ENCODE results near the gene RPL14. TPM values are rescaled to one million over a fixed set of nuclear protein-coding genes. Genes with fewer than 3 reads are reported as not detected.
A peak's percentile ranks its signal among the peaks of the same experiment; 100 is the strongest.

Gene RPL14
- total RNA-seq, 1 donor from 2014 or later: 1,554 TPM

DNA sequence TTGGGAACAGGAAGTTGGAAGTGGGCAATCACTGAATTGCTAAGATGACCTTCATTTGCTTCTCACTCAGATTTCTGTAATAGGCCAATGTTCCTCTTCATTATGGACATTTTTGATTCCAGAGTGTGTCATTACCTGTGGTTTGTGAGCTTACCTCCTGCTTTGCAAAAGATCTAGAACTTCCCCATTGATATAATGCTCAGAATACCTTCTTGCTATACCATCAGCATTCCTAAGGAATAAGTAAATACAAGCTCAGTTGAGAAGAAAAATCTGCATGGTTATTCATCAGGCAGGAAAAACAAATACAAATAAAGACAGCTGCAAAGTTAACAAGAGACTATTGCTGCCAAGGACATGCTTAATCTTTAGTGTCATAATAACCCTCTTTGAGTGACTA is 5.6 kb upstream of the RPL14 start:
- TF ChIP-seq, protein P1, sequence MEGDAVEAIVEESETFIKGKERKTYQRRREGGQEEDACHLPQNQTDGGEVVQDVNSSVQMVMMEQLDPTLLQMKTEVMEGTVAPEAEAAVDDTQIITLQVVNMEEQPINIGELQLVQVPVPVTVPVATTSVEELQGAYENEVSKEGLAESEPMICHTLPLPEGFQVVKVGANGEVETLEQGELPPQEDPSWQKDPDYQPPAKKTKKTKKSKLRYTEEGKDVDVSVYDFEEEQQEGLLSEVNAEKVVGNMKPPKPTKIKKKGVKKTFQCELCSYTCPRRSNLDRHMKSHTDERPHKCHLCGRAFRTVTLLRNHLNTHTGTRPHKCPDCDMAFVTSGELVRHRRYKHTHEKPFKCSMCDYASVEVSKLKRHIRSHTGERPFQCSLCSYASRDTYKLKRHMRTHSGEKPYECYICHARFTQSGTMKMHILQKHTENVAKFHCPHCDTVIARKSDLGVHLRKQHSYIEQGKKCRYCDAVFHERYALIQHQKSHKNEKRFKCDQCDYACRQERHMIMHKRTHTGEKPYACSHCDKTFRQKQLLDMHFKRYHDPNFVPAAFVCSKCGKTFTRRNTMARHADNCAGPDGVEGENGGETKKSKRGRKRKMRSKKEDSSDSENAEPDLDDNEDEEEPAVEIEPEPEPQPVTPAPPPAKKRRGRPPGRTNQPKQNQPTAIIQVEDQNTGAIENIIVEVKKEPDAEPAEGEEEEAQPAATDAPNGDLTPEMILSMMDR (IDR thresholded peaks at IDR 0.05): no peak
- ATAC-seq: no peak
- H3K4me3 ChIP-seq: no peak overlapping the region
- no peaks in the 10 kb centered on the region for H3K9me3 ChIP-seq
- no peak for DNase-seq
- H3K27me3 ChIP-seq: no peaks in the 10 kb centered on the region
- H3K4me1 ChIP-seq: peaks cover 11% of the 10 kb centered on the region
- H3K36me3 ChIP-seq: peaks cover 6% of the 10 kb centered on the region
- H3K27ac ChIP-seq: no peak overlapping the region
- intact Hi-C loops (cut with DNase I): no loop called here

DNA sequence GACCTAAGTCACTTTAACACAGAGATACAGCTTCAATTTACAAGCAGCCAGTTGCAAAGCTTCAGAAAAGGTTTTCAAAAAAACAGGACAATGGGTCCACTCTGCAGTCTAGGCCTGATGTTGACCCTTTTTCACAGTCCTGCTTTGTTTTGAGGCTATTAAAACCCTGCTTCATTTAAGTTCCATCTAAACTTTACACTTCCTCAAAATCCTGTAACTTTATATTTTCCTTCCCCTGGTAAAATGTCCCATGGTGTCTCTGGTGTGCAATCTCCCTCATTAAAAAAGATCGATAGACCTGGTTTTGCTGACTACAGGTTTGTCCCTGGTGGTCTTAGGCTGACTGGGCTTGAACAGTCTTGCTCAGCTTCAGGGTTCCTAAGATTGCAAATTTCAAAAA is 5.1 kb upstream of the RPL14 start:
- Histone ChIP-seq H3K36me3 (peaks cover 6% of the 10 kb centered on the region), H3K4me3 (peak overlapping the region; percentile 69), H3K4me1 (peaks cover 11% of the 10 kb centered on the region), H3K9me3 (no peaks in the 10 kb centered on the region), H3K27me3 (no peaks in the 10 kb centered on the region), H3K27ac (peak overlapping the region; percentile 92)
- intact Hi-C loops (cut with DNase I): no loop called here
- TF ChIP-seq, protein P1 (IDR thresholded peaks at IDR 0.05): no peak
- DNase-seq (no peak), ATAC-seq (no peak)

DNA sequence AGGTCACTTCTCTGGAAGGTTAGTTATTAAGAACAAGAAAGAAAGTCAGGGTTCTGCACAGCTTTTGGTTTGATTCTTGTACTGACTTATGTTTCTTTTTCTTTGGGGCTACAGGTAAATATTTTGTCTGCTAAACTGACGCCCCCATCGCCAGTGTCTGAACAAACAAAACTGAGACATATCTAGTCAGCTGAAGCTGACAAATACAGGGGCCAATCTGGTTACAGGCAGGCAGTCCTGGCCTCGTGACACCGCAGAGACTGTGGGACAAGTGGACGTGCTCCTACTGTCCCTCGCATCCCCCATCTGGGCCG is 4.6 kb upstream of the RPL14 start:
- no peaks in the 10 kb centered on the region for H3K27me3 ChIP-seq
- ATAC-seq (no peak), DNase-seq (no peak)
- H3K36me3 ChIP-seq: peaks cover 6% of the 10 kb centered on the region
- TF ChIP-seq, protein P1 (IDR thresholded peaks at IDR 0.05): no peak
- H3K27ac ChIP-seq: peak overlapping the region; percentile 92
- peak overlapping the region; percentile 69 for H3K4me3 ChIP-seq
- H3K9me3 ChIP-seq: no peaks in the 10 kb centered on the region
- intact Hi-C loops (cut with DNase I): no loop called here
- H3K4me1 ChIP-seq: peaks cover 11% of the 10 kb centered on the region

DNA sequence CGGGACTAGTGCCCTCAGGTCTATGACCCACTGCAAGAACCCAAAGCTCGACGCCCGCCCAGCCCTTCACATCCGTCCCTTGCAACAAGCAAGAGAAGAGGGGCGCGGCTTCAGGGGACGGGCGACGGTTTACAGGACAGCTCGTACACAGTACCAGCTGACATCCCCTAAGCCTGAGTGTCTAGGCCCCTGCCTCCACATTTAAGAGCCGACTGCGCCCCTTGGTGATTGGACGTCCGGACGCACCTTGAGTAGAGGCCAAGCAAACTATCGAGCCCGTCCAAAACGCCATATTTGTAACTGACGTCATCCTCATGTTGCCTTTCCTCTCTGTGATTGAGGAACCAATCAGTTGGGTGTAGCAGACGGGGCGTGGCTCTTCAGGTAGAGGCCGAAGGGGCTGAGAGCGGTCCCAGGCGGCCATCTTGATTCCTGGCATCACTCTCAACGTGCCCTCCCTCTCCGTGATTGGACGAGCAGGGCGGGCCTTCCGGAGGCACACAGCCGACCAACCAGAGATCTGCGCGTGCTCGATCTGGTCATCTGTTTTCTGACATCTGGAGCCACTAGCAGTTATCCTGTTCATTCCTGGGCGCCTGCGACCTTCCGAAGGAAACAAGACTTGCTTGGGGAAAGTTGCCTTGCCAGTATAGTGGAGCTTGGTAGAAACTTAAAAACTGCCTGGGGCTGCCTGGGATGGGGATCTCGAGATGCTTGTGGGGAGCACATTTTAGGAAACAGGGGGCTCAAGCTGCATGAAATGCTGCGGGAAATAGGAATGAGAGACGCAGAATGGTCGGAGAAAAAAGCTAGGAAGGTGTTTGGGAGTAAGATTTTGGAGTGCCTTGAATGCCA is 4.0 kb upstream of the RPL14 start:
- Histone ChIP-seq H3K9me3 (no peaks in the 10 kb centered on the region), H3K4me1 (peaks cover 15% of the 10 kb centered on the region), H3K4me3 (peak overlapping the region; percentile 69), H3K27me3 (no peaks in the 10 kb centered on the region), H3K27ac (peak overlapping the region; percentile 92), H3K36me3 (peaks cover 9% of the 10 kb centered on the region)
- intact Hi-C loops (cut with DNase I): no loop called here
- DNase-seq (peak; percentile 99), ATAC-seq (peak; percentile 97)
- TF ChIP-seq, protein P1 (IDR thresholded peaks at IDR 0.05): no peak

DNA sequence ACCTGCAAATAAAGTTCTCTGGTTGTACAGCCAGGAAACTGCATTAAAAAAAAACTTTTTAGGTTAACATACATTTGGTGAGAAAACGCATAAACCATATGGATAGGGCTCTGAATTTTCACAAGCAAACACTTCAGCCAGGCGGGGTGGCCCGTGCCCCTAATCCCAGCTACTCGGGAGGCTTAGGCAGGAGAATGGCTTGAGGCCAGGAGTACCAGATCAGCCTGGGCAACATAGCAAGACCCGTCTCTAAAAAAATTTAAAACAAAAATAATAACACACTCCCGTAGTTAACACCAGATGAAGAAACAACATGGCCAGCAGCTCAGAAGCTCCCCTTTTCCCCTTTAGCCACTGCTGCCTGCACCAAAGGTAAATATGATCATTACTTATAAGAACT is 3.2 kb upstream of the RPL14 start:
- Histone ChIP-seq H3K4me3 (peak overlapping the region; percentile 69), H3K27ac (peak overlapping the region; percentile 92), H3K36me3 (peaks cover 17% of the 10 kb centered on the region), H3K27me3 (no peaks in the 10 kb centered on the region), H3K9me3 (no peaks in the 10 kb centered on the region), H3K4me1 (peaks cover 23% of the 10 kb centered on the region)
- ATAC-seq (no peak), DNase-seq (no peak)
- intact Hi-C loops (cut with DNase I): no loop called here
- TF ChIP-seq, protein P1 (IDR thresholded peaks at IDR 0.05): no peak

Data from upper lobe of right lung (tissue), 1 donor.